Pancreas (tissue), 10 donors: ENCODE measurements around the gene RUNDC1. TPM values are rescaled to one million over a fixed set of nuclear protein-coding genes. Genes with fewer than 3 reads are reported as not detected.

Experiments used
- ATAC-seq, 4 donors: fragments of 200-7000 bp; cut with Tn5 transposase; one replicate each; pipeline versions ENCODE4 v1.8.0 to v1.9.1; 2020; ENCODE audit warnings: mild to moderate bottlenecking in 4 of 4, moderate library complexity in 4 of 4
- DNase-seq, 6 donors: peaks; one replicate each; pipeline ENCODE4 v3.0.0-alpha.2; 2020
- FAIRE-seq: peaks from 2 replicates; lab custom pipeline; 2012; peaks lifted over from hg19 to GRCh38; lab: Jason Lieb, UNC
- H3K27ac ChIP-seq, 4 donors: fragments of 200-600 bp; sonication (generic); 1 replicate in 3 of 4; 2 replicates in 1 of 4; pipeline versions ENCODE4 v1.5.0 to v1.8.0; 2020
- H3K27me3 ChIP-seq, 4 donors: fragments of 200-600 bp; one replicate each; pipeline ENCODE4 v1.8.0; 2021
- H3K36me3 ChIP-seq, 3 donors: fragments of 200-600 bp; sonication (generic) in 1 of 3; one replicate each; pipeline versions ENCODE4 v1.5.0 to v1.8.0; 2020 to 2021
- H3K4me1 ChIP-seq, 3 donors: fragments of 200-600 bp; one replicate each; pipeline ENCODE4 v1.8.0; 2021
- H3K4me3 ChIP-seq, 4 donors: fragments of 200-600 bp; sonication (generic) in 2 of 4; one replicate each; pipeline versions ENCODE4 v1.5.0 to v1.8.0; 2020 to 2021
- H3K9me3 ChIP-seq, 4 donors: fragments of 200-600 bp; one replicate each; pipeline ENCODE4 v1.8.0; 2021
- CTCF ChIP-seq, 4 donors: fragments of 200-600 bp; sonication (generic) in 3 of 4; IDR thresholded peaks; one replicate each; pipeline versions ENCODE4 v1.5.0 to v1.8.0; 2021; ENCODE audit warnings: antibody characterized with exemption in 4 of 4
- WGBS, 2 donors: extraction: QIAGEN DNeasy Blood & Tissue Kit; methylation state at CpG; one replicate each; pipeline ENCODE4 v1.1.7; 2013; 5-methylcytosine and 5-hydroxymethylcytosine counted together
- intact Hi-C, 3 donors: fragments of 100-400 bp; cut with DNase I; formaldehyde crosslinking; loops; one replicate each; pipeline versions ENCODE4 v1.11.1 to v1.14.2; 2022
- polyA plus RNA-seq, 2 donors: library from polyadenylated mRNA; stranded (reverse); fragments of 200-250 nt; gene quantifications; one replicate each; pipeline ENCODE4 v1.2.3, GENCODE V29; 2013
- total RNA-seq, 6 donors: library from RNA; stranded (reverse); fragmentation: NEBNext Ultra II Directional in 4 of 6; extraction: Animal tissue kit (Norgen Biotek cat#: 25700) in 4 of 6; gene quantifications; one replicate each; pipeline versions ENCODE4 v1.2.1 to v1.2.4, GENCODE V29; 2021 to 2023
- donor health status: healthy with polysubstance abuse.
- donor health status: DM: no; HTN: no; CAD: no; lungs with moderate emphysema.
- donor health status: DM: no; HTN: no; CAD: no.
- donor health status: control.
- donor health status: control.
- donor health status: Bipolar disorder and iron deficiency.
- donor health status: DM: yes; HTN: yes; CAD: no.
- donor health status: DM: no; HTN: no; CAD: no.
- donor health status: DM: no; HTN: no; CAD: no.
- donor health status: DM: yes; HTN: yes; CAD: no.

Gene RUNDC1
- total and polyA plus RNA-seq, 8 donors: 6.3 to 12.1 (median 8.7) TPM

DNA sequence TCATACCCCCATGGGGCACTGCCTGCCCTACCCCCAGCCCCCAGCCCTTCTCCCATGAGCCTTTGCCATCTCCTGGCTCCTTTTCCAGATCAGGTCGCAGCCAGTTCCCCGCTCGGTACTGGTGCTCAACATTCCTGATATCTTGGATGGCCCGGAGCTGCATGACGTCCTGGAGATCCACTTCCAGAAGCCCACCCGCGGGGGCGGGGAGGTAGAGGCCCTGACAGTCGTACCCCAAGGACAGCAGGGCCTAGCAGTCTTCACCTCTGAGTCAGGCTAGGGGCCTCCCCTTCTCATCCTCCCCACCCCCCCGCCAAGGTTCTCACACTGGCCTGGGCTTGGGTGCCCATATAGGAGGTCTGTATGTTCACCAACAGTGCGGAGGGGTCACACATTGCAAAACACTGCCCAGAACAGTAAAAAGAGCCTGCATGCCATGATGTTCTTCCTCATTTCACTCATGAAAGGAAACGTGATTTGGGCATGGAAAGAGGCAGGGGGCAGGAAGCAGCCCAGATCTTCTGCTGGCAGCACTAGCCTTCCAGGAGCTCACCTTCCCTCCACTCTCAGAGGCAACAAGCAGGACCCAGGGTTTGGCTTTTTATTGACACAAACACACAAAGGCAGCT, 33.8 kb downstream of the RUNDC1 start:
- no peaks in the 10 kb centered on the region for H3K36me3 ChIP-seq
- FAIRE-seq (no peak), DNase-seq (peak in 1 of 6 donors; percentile 66), ATAC-seq (no peak)
- peaks cover 0 to 3% (median 0%) of the 10 kb centered on the region in 3 donors for H3K4me1 ChIP-seq
- intact Hi-C loops: no loop called here
- H3K27me3 ChIP-seq: no peaks in the 10 kb centered on the region
- H3K9me3 ChIP-seq: no peaks in the 10 kb centered on the region
- no peak overlapping the region for H3K27ac ChIP-seq
- H3K4me3 ChIP-seq: no peak overlapping the region
- no peak for TF ChIP-seq CTCF (IDR thresholded peaks at IDR 0.05)
- 81 to 86% methylated on average over 12 of the region's 12 CpGs for WGBS, 2 donors

DNA sequence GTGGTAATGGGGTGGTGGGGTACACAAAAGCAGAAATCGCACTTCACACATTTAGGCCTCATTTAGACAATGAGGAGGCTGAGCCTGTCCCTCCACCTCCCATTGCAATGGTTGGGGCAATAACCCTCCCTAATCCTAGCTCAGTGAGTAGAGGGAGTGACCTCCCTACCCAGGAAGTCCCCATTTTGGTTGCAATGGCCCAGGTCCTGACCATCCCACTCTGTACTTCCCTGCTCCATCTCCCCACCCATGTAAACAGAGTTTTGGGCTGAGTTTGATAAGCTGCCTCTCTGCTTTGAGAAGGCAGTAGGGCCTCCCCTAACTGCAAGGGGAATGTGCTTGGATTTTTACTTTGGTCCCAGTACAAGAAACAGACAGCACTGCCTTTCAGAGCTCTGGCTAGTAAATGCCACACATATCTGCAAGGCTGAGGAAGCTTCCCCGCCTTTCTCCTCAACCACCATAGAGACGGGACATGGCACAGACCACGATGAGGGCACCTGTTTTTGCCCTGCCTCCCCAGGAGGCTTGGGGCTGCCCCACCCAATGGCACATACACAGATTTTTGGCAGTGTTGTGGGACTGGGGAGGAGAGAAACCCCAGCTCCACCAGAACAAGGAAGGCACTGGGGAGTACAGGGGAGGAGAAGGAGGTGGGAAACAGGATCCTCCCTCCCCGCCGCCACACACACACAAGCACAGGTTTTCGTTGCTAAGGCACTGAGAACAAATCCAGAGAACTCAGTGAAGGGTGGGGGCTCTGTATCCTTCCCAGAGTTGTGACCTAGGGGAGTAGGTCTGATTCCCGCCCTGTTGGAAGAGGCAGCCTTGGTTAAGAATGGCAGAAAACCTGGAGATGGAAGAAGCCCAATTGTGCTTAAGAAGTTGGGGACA, 34.5 kb downstream of the RUNDC1 start:
- Histone ChIP-seq H3K27me3 (no peaks in the 10 kb centered on the region), H3K9me3 (no peaks in the 10 kb centered on the region), H3K4me1 (peaks cover 0 to 4% (median 0%) of the 10 kb centered on the region in 3 donors), H3K27ac (peak overlapping the region in 1 of 4 donors; percentile 5), H3K36me3 (no peaks in the 10 kb centered on the region), H3K4me3 (no peak overlapping the region)
- FAIRE-seq (no peak), ATAC-seq (no peak), DNase-seq (no peak)
- TF ChIP-seq CTCF (IDR thresholded peaks at IDR 0.05): no peak
- intact Hi-C loops: no loop called here
- WGBS, 2 donors: 80 to 90% methylated on average over 8 of the region's 8 CpGs

GRCh38 chr17:43015579-43015978, 35.2 kb downstream of the RUNDC1 start:
- Histone ChIP-seq H3K4me1 (peaks cover 0 to 4% (median 0%) of the 10 kb centered on the region in 3 donors), H3K27ac (no peak overlapping the region), H3K9me3 (no peaks in the 10 kb centered on the region), H3K4me3 (no peak overlapping the region), H3K27me3 (no peaks in the 10 kb centered on the region), H3K36me3 (no peaks in the 10 kb centered on the region)
- intact Hi-C loops: no loop called here
- DNase-seq: peak in 2 of 6 donors; percentile 18 to 50
- FAIRE-seq: no peak
- no peak for TF ChIP-seq CTCF (IDR thresholded peaks at IDR 0.05)
- ATAC-seq: no peak
- WGBS, 2 donors: 73 to 76% methylated on average over 9 of the region's 9 CpGs

DNA sequence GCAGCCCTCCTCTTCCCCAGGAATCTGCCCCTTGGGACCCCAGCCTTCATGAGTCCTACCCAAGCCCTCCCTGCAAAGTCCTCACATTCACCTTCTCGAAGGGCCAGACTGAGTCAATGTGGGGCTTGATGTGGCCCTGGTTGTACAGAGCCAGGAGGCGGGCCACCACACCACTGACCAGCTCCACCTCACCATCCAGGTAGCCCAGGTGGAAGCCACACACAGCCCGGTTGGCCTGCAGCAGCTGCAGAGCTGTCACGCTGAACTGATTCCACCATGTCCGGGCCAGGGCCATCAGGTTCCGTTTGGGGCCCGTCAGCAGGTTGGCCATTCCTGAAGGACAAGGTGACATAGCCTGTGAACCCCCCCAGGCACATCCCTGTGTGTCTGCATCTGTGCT, 35.9 kb downstream of the RUNDC1 start:
- H3K4me3 ChIP-seq: no peak overlapping the region
- DNase-seq: peak in 1 of 6 donors; percentile 62
- H3K36me3 ChIP-seq: no peaks in the 10 kb centered on the region
- no peaks in the 10 kb centered on the region for H3K27me3 ChIP-seq
- FAIRE-seq: no peak
- intact Hi-C loops: no loop called here
- ATAC-seq: no peak
- peaks cover 0 to 4% (median 0%) of the 10 kb centered on the region in 3 donors for H3K4me1 ChIP-seq
- H3K9me3 ChIP-seq: no peaks in the 10 kb centered on the region
- no peak for TF ChIP-seq CTCF (IDR thresholded peaks at IDR 0.05)
- WGBS, 2 donors: 87% methylated on average over 7 of the region's 7 CpGs
- no peak overlapping the region for H3K27ac ChIP-seq
